Hypothalamus (tissue), 51 donors: ENCODE data around the gene ABHD8.
"Not testable (repeated sequence)": the region's sequence is repeated elsewhere in the genome, so short reads cannot be mapped to it uniquely, and the experiment has no call there.

ENCODE experiments used
- DNase-seq, 51 donors: peaks; one replicate each; lab custom pipeline; 2025; lab: John Stamatoyannopoulos, UW

The ABHD8 gene

GRCh38 chr19:17275441-17276175 is 27.6 kb downstream of the ABHD8 start:
- no peak for DNase-seq

GRCh38 chr19:17274892-17275291 is 28.3 kb downstream of the ABHD8 start:
- not testable (repeated sequence) for DNase-seq

- no peak for DNase-seq
Observed at GRCh38 chr19:17268754-17269153, 34.5 kb downstream of the ABHD8 start.

- DNase-seq = peak; percentile 70 to 99 (median 94)
Observed at GRCh38 chr19:17266975-17267788, 36.0 kb downstream of the ABHD8 start, which contains the start of gene BABAM1. Gene BABAM1, plus strand, starts transcription at chr19:17267443. Its CDS starts 1,364 bp downstream, at chr19:17268807.

- peak in 3 of 51 donors; percentile 29 to 44 (median 38) for DNase-seq
Observed at GRCh38 chr19:17266589-17266974, 36.6 kb downstream of the ABHD8 start.

GRCh38 chr19:17266026-17266425 is 37.2 kb downstream of the ABHD8 start:
- no peak for DNase-seq

- DNase-seq = no peak
Observed at GRCh38 chr19:17264641-17264979, 38.6 kb downstream of the ABHD8 start, which contains the start of gene USHBP1. Gene USHBP1, minus strand, starts transcription at chr19:17264745. Its CDS starts 446 bp downstream, at chr19:17264299.

GRCh38 chr19:17263712-17264640 is 39.2 kb downstream of the ABHD8 start:
- no peak for DNase-seq

- no peak for DNase-seq
Observed at GRCh38 chr19:17262557-17262956, 40.7 kb downstream of the ABHD8 start.

- peak in 31 of 51 donors; percentile 8 to 69 (median 35) for DNase-seq
Observed at GRCh38 chr19:17260842-17261325, 42.3 kb downstream of the ABHD8 start.

- DNase-seq = no peak
Observed at GRCh38 chr19:17259934-17260333, 43.3 kb downstream of the ABHD8 start.

GRCh38 chr19:17259118-17259780 is 44.0 kb downstream of the ABHD8 start:
- DNase-seq = no peak

- no peak for DNase-seq
Observed at GRCh38 chr19:17256130-17256529, 47.1 kb downstream of the ABHD8 start.

- no peak for DNase-seq
Observed at GRCh38 chr19:17255150-17255621, 48.0 kb downstream of the ABHD8 start.

- DNase-seq = no peak
Observed at GRCh38 chr19:17254636-17255035, 48.6 kb downstream of the ABHD8 start.

- DNase-seq = no peak
Observed at GRCh38 chr19:17249887-17250548, 53.2 kb downstream of the ABHD8 start.

GRCh38 chr19:17248011-17248776 is 55.0 kb downstream of the ABHD8 start:
- DNase-seq = no peak

GRCh38 chr19:17246681-17247425 is 56.4 kb downstream of the ABHD8 start:
- DNase-seq = peak in 14 of 51 donors; percentile 19 to 48 (median 40)
